Measurements from ENCODE around the gene MGA. TPM values are rescaled to one million over a fixed set of nuclear protein-coding genes. Genes with fewer than 3 reads are reported as not detected.

Gene MGA
- total RNA-seq, 1 experiment from 2014 or later, result 38.5 TPM

DNA sequence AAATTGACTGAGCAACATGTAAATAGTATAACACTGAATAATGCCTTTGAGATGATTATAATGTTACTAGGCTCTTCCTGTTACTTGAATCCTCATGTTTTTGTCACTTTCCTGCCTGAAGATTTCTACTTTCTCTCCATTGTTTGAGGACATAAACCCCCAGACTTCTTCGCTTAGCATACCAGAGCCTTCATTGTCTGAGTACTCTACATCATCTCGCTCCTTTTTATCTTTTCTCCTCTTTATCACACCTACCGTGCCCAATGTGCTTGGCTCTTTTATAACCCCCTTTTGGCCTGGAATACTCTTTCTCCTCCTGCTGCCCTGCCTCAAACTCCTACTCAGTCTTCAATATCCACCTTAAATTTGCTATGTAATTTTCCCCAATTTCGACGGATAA is 30.3 kb upstream of the MGA start:
- H2AFZ ChIP-seq, result no peak overlapping the region
- intact Hi-C loops (cut with micrococcal nuclease; ENCODE audit: unreplicated experiment), result no loop called here
- H3K36me3 ChIP-seq (ENCODE audit: low read depth), result no peaks in the 10 kb centered on the region
- H3F3A ChIP-seq (ENCODE audit: insufficient read depth, low read depth), result no peaks in the 10 kb centered on the region
- no peak overlapping the region for H3K4me2 ChIP-seq
- no peaks in the 10 kb centered on the region for H3K9me3 ChIP-seq (ENCODE audit: insufficient read depth, low read depth)
- H3K4me1 ChIP-seq (replicated peaks; ENCODE audit: insufficient read depth), result no peaks in the 10 kb centered on the region
- H3K9me2 ChIP-seq (ENCODE audit: insufficient read depth), result no peaks in the 10 kb centered on the region
- no peak overlapping the region for H3K27ac ChIP-seq
- H3K4me3 ChIP-seq, result no peak overlapping the region
- H3K79me2 ChIP-seq (ENCODE audit: low read depth), result no peaks in the 10 kb centered on the region
- no peak for DNase-seq
- H4K20me1 ChIP-seq (ENCODE audit: insufficient read depth), result no peaks in the 10 kb centered on the region
- CTCF ChIA-PET, result interaction anchor here (0.6 kb wide), 1 partner anchor 94 kb away, joined by 4 read pairs; no protein-coding TSS in a partner anchor
- no peaks in the 10 kb centered on the region for H3K27me3 ChIP-seq (ENCODE audit: insufficient read depth, low read depth)
- no peak for TF ChIP-seq EZH2 (IDR thresholded peaks at IDR 0.05; ENCODE audit: low read depth)
- TF ChIP-seq, protein P1, sequence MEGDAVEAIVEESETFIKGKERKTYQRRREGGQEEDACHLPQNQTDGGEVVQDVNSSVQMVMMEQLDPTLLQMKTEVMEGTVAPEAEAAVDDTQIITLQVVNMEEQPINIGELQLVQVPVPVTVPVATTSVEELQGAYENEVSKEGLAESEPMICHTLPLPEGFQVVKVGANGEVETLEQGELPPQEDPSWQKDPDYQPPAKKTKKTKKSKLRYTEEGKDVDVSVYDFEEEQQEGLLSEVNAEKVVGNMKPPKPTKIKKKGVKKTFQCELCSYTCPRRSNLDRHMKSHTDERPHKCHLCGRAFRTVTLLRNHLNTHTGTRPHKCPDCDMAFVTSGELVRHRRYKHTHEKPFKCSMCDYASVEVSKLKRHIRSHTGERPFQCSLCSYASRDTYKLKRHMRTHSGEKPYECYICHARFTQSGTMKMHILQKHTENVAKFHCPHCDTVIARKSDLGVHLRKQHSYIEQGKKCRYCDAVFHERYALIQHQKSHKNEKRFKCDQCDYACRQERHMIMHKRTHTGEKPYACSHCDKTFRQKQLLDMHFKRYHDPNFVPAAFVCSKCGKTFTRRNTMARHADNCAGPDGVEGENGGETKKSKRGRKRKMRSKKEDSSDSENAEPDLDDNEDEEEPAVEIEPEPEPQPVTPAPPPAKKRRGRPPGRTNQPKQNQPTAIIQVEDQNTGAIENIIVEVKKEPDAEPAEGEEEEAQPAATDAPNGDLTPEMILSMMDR (conservative IDR thresholded peaks at IDR 0.05), result no peak
- POLR2A ChIA-PET (ENCODE audit: unreplicated experiment), result no interaction called here
- BruUV-seq (replicated peaks), result no TSS peak

DNA sequence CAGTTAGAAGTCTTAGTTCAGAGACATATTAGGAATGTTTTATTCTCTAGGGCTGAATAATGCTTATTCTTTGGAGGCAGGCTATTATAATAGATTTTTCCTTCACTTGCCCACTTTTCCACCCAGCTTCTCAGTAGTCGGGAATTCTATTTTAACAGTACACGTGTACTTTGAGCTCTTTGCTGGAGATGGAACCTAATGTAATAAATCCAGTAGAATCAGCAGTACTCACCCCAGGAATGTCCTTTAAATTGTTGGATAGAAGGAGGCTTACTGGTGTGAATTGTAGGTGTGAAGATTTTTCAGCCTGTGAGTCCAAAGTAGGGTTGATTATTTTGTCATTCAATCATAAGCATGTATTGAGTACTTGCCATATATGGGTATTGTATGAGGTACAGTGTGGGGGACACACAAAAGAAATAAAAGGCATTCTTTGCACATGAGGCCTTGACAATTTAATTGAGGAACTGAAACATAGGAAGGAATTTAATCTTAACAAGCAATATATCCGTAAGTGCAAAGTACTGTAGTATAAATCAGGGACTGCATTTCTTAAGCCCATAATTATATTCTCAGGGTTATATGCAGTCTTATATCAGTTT is 29.5 kb upstream of the MGA start:
- DNase-seq, result no peak
- H3K9me2 ChIP-seq (ENCODE audit: insufficient read depth), result no peaks in the 10 kb centered on the region
- no peaks in the 10 kb centered on the region for H3K27me3 ChIP-seq (ENCODE audit: insufficient read depth, low read depth)
- CTCF ChIA-PET, result no interaction called here
- H3K4me1 ChIP-seq (replicated peaks; ENCODE audit: insufficient read depth), result no peaks in the 10 kb centered on the region
- no peak overlapping the region for H3K4me2 ChIP-seq
- no peak overlapping the region for H2AFZ ChIP-seq
- POLR2A ChIA-PET (ENCODE audit: unreplicated experiment), result no interaction called here
- no peak overlapping the region for H3K4me3 ChIP-seq
- H3K79me2 ChIP-seq (ENCODE audit: low read depth), result no peaks in the 10 kb centered on the region
- no peaks in the 10 kb centered on the region for H3K36me3 ChIP-seq (ENCODE audit: low read depth)
- TF ChIP-seq, protein P1 (conservative IDR thresholded peaks at IDR 0.05), result no peak
- TF ChIP-seq EZH2 (IDR thresholded peaks at IDR 0.05; ENCODE audit: low read depth), result no peak
- H3K9me3 ChIP-seq (ENCODE audit: insufficient read depth, low read depth), result no peaks in the 10 kb centered on the region
- intact Hi-C loops (cut with micrococcal nuclease; ENCODE audit: unreplicated experiment), result no loop called here
- no peaks in the 10 kb centered on the region for H4K20me1 ChIP-seq (ENCODE audit: insufficient read depth)
- no TSS peak for BruUV-seq (replicated peaks)
- no peak overlapping the region for H3K27ac ChIP-seq
- no peaks in the 10 kb centered on the region for H3F3A ChIP-seq (ENCODE audit: insufficient read depth, low read depth)

DNA sequence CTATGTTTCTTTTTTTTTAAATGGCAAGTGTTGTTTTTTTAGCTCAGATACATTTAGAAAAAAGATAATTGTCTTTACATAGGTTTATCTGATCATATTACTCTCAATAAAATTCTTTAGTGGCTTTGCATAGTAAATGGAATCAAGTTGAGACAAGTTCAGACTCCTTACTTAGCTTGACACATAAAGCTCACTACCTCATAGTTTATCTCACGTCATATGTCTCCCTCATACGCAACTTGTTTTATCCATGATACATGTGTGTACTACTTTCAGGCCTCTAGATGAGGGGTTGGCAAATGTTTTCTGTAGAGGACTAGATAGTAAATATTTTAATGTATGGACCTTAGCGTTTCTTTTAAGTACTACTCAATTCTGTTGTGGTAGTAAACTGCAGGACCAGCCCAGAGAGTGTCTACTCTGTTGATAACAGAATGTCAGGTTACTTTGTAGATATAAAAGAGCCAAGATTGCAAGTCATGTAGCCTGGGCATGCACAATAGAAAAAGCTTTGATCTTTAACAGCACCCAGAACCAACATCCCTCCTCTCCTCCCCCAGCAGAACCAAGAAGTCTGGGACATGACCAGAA is 28.2 kb upstream of the MGA start:
- H3K79me2 ChIP-seq (ENCODE audit: low read depth), result no peaks in the 10 kb centered on the region

More for the DNA sequence above, 28.2 kb upstream of the MGA start:
- H3K4me1 ChIP-seq (replicated peaks; ENCODE audit: insufficient read depth), result no peaks in the 10 kb centered on the region
- ChIA-PET POLR2A (ENCODE audit: unreplicated experiment) (no interaction called here), CTCF (no interaction called here)
- TF ChIP-seq EZH2 (IDR thresholded peaks at IDR 0.05; ENCODE audit: low read depth), result no peak
- TF ChIP-seq, protein P1 (conservative IDR thresholded peaks at IDR 0.05), result no peak
- no peak overlapping the region for H2AFZ ChIP-seq
- H3K9me3 ChIP-seq (ENCODE audit: insufficient read depth, low read depth), result no peaks in the 10 kb centered on the region
- no TSS peak for BruUV-seq (replicated peaks)
- H3K27ac ChIP-seq, result no peak overlapping the region
- no peak for DNase-seq
- H3F3A ChIP-seq (ENCODE audit: insufficient read depth, low read depth), result no peaks in the 10 kb centered on the region
- H3K36me3 ChIP-seq (ENCODE audit: low read depth), result no peaks in the 10 kb centered on the region
- no peak overlapping the region for H3K4me2 ChIP-seq
- H3K27me3 ChIP-seq (ENCODE audit: insufficient read depth, low read depth), result no peaks in the 10 kb centered on the region
- no peak overlapping the region for H3K4me3 ChIP-seq
- intact Hi-C loops (cut with micrococcal nuclease; ENCODE audit: unreplicated experiment), result no loop called here
- no peaks in the 10 kb centered on the region for H4K20me1 ChIP-seq (ENCODE audit: insufficient read depth)
- H3K9me2 ChIP-seq (ENCODE audit: insufficient read depth), result no peaks in the 10 kb centered on the region
